ENCODE measurements around the gene KLC1.

The KLC1 gene

DNA sequence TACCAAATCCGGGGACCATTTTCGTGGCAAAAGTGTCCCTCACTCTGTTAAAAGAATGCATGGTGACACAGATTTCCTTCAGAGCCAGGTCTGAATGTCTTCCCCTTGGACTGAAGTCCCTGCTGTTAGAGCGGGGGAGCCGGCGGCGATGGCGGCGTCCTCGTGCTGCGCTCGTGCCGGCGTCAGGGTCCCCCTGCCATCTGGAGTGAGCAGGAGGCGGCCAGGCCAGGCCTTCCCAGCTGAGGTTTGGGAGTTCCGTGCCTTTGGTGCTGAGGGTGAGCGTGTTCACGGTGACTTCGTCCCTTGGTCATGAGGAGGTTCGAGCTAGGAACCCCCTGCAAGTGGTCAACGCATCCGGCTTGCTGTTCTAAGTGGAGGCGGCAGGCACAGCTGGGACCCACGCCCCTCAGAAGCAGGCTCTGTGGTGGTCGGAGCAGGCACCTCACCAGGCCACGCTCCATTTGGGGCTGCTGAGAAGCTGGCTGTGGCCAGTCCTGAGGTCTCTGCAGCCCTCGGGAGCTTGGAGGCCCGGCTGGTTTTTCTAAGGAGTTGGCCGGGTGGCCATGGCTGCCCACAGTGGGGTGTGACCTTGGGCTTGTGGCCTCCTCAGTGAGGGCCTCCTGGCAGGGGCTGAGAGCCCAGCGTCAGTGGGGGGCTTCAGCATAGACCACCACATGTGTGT, 96.1 kb downstream of the KLC1 start:
- no peak for DNase-seq

DNA sequence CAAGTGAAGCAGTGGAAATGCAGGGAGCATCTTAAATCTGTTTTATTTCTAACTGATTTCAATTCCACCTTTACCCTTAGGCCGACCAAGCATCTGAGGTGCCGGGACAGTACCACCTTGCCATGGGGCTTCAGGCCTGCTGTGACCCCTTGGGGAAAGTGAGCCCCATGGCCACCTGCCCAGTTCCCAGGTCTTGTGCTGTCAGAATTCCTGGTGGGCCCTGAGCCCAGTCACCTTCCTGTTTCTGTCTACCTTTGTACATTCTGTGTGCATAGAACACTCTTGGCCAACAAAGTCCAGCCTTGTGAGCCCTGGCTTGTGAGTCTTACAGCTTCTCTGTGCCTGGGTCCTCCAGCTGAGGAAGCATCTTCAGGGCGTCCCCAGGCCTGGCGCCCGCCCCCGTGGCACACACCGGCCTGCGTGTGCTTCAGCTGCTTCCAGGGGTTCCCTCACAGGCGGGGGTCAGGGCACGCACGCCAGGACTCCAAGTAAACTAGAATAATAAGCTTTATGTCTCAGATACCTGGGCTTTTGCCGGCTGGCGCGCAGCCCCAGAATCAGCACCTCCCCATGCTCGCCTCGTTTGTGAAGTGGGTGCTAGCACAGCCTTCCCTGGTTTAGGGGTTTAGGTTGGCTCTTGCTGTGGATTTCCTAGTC, 96.9 kb downstream of the KLC1 start:
- DNase-seq = no peak

DNA sequence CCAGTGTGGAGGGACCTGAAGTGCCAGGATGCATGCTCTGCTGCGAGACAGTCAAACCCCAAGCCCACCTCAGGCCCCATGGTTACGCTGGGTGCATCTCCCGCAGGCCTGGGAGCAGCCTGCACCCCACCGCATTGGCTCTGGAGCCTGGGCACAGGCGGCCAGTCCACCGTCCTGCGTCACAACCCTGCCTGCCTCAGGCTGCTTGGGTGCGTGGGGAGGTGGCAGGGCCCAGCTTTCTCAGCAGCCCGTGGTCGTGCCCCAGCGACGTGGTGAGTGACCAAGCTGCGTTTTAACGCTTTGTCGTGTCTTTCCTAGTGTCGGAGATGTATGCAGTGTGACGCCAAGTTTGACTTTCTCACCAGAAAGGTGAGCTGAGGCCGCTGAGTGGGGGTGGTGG, 97.5 kb downstream of the KLC1 start:
- no peak for DNase-seq

DNA sequence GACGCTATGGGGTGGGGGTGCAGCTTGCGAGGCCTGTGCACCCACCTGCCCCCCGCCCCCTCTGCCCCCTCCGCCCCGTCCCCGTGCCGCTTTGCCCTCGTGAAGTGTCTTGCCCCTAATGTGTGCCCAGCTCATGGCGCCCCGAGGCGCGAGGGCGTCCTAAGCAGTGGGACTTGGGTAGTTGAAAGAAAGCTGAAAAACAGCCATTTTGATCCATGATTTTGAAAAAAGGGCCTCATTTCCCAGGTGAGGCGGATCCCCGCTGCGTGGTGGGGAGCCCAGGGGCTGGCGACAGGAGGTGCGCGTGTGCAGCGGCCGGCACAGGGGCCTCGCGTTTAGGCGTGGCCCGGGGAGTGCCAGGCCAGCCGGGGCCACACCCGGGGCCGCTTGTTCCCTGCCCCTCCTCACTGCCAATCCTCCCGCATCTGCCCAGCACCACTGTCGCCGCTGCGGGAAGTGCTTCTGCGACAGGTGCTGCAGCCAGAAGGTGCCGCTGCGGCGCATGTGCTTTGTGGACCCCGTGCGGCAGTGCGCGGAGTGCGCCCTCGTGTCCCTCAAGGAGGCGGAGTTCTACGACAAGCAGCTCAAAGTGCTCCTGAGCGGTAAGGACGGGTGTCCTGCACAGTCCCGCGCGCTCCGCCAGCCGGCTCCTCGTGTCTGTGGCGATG, 98.4 kb downstream of the KLC1 start:
- DNase-seq = no peak

DNA sequence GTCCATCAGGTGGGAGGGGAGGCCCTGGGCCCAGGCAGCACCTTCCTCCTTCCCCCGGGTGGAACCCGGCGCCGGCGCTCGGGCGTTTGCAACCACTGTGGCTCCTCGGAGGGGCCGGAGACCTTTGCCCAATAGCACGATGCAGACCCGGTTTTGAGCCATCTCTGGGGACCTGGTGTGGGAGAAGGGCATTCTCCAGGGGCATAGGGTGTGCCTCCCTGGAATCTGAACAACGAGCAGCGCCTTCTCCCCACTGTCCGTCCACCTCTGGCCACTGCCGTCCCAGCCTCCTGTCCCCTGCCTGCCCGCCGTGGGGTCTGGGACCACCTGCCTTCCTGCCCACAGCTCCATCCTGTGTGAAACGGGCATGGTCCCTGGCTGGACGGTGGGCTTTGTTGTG, 99.1 kb downstream of the KLC1 start:
- no peak for DNase-seq

DNA sequence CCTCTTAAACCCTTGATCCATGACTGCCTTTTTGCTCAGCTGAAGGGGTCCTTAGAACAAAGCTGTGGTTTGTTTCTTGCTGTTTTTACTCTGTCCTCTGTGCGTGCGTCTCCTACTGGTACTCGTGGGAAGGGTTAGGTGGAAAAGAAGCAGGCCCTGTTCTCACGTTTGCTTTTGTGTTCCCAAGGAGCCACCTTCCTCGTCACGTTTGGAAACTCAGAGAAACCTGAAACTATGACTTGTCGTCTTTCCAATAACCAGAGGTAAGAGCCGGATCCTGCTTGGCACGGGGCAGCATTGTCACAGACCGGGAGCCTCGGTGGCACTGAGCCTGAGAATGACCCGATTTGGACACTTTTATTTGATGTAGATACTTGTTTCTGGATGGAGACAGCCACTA, 99.7 kb downstream of the KLC1 start:
- DNase-seq = no peak

DNA sequence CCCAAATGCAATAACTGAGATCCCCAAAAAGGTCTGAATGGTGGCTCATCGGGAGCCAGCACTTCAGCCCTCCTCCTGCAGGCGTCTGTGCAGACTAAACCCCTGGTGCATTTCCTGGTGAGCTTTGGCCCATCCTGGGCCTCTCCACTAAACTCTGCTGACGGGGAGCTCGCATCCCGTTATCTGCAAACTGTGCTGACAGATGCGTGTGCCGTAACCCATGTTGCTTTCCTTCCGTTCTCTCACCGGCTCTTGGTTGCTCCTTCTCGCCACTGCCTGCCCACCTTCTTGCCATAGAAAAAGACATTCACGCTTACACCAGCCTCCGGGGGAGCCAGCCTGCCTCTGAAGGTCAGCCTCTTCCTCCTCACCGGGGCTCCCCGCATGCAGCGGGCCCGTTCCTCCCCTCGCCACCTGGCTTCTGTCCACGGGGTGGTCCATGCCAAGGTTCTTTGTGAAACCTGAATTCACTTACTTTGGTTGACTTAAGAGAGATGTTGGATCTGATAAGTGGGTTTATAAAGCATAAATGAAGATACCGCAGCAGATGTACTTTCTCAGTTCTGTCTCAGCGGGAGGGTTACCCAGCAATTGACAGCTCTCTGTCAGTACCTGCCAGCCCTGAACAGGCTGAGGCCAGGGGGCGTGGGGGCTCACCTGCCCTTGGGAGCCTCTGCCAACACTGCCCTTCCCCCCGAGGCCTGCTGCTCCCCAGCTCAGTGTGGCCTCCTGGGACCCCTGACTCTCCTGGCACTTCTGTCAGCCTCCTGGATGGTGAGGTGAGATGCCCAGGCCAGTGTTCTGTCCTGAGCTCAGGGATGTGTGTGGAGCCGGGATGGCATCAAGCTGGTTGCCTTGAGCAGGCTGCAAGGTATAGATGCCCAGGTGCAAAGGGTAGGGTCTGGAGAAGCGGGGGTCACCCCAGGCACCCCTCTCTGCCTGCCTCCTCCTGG, 100.8 kb downstream of the KLC1 start:
- DNase-seq = no peak

DNA sequence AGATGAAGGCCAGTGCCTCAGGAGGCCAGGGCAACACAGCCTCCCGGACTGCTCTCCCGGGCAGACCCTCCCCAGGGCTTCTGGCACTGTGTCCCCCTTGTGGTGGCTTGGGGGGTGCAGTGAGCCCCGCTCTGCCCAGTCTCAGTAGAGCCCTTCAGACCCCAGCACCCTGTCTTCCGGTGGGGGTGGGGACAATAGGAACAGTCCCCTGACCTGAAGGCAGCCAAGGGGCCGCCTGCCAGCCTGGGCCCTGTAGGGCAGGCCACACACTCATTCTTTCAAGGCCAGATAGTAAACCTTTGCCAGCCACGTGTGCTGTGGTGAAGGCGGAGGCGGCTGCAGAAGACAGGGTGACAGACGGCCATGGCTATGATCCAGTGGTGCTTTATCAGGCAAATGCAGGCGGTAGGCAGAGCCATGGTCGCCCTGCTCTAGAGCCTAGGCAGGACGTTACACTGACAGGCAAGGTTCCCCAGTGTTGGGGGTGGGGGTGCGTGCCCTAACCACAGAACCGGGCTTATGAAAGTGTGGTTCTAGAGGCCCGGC, 101.6 kb downstream of the KLC1 start:
- no peak for DNase-seq

DNA sequence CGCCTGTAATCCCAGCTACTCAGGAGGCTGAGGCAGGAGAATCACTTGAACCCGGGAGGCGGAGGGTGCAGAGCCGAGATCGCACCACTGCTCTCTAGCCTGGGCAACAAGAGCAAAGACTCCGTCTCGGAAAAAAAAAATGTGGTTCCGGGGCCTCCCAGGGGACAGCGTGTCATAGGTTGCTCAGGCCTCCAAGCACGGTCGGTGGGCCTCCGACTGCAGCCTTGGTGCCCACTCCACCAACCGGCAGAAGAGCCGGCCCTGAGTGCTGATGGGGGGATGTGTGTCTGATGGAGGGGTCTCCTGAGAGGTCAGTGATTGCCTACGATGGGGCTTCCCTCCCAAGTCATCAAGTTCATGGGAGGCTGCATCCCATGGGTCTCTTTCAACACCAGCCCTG, 102.5 kb downstream of the KLC1 start:
- no peak for DNase-seq

DNA sequence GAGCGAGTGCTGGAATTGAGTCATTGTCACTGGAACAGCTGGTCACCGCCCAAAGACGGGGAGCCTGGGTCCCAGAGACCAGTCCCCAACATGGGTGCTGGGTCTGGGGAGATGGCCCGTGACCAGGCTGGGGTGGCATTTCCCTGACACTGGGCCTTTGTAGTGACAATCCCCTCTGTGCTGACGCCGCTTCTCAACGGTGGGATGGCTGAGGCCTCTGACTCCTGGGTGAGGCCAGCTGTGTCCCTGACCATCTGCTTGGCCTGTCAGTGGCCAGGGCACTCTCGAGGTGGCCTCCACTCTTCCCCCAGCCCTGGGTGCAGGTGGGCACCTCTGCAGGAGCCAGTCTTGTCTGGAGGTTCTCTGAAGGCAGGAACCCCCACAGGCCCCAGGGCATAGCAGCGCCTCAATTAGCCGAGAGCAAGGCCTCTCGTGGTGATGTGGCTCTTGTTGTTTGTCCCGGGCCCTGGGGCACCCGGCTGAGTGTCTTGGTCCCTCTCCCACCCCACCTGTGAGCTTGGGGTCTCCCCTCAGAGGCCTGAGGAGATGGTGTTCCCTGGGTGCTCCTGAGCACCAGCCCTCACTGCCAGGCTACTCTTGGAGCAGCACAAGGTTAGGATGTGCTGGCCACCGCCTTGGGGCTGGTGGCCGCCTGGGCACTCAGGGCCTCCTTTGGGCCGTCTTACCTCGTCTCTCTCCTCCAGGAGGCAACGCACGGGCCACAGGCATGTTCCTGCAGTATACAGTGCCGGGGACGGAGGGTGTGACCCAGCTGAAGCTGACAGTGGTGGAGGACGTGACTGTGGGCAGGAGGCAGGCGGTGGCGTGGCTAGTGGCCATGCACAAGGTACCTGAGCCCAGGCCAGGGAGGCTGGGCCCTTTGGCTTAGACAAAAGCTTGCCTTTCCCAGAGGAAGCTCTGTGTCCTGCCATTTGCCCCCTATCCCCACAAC, 103.2 kb downstream of the KLC1 start:
- DNase-seq = no peak

DNA sequence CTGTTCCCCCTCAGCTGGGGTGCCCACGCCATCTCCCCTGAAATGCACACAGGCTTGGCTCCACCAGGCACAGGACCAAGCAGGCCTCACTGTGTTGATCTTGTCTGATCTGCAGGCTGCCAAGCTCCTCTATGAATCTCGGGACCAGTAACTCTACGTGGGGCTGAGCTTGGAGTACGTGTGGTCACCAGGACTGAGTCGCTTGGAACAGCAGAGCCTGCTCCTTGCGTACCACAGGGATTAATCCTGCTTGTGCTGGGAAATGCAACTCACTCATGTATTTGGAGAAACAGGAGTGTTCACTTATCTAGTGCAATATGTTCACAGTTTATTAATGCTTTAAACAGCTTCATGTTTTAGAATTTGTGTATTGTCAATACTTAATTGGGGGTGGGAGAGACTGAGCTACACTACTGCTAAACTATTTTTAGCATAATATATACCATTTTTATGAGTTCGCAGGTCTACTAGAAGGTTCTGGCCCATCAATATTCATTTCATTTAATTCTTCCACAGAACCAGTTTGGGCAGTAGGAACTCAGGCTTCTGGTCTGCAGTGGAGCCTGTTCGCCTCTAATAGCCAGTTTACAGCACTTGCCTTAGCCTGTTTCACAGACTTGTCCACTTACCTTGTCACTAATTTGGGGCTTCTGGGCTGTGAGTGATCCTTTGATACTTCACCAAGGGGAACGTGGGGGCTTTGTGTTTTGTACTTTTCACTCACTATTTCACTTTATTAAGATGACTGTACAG, 104.0 kb downstream of the KLC1 start:
- DNase-seq = no peak

DNA sequence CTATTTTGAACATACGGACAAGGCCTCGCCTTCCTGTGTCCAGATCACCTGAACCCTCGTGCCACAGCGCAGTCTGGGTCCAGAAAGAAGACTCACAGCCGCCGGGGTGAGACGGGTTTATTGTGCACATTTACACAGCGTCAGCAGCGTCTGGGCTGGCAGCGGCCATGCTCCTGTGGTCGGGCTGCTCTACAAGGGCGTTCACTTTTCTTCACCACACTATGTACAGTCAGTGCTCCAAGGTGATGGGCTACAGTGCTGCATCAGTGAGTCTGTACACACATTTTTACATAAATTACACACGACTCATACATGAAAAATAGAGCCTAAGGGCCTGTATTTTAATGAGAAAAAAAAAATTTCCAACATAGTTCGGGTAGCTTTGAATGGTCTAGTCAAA, 104.6 kb downstream of the KLC1 start:
- no peak for DNase-seq

DNA sequence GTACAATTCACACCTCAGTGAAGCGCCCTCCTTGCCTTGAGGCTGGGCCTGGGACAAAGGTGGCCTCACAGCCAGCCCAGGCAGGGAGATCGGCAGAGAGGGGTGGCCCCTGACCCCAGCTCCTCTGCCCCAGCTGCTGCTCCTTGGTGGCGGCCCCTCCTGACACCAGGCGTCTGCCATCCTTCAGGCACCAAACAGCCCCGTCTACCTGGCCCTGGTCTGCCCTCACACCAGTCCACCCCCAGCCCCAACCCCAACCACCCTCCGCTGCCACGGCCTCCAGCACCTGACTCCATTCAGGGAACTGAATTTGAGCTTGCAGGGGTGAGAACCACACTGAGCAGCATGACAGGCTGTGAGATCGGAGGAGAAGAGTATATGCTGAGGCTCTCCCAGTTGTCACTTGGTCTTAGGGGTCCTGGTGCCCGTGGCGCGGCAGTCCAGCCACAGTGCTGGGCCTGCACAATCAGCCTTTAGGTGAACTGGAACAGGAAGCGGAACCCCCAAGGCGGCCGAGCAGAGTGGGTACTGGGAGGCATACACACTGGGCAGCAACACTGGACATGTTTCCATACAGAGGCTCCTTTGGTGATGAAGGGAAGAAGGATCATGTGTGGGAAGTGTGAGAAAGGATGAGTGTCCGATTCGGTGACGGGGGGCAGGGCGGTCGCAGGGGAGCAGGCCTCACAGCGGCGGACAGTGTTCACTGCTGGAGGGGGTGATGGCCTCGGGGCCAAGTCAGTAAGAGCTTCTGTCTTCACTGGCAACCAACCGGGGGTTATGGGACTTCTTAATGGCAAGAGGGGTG, 105.3 kb downstream of the KLC1 start:
- no peak for DNase-seq

DNA sequence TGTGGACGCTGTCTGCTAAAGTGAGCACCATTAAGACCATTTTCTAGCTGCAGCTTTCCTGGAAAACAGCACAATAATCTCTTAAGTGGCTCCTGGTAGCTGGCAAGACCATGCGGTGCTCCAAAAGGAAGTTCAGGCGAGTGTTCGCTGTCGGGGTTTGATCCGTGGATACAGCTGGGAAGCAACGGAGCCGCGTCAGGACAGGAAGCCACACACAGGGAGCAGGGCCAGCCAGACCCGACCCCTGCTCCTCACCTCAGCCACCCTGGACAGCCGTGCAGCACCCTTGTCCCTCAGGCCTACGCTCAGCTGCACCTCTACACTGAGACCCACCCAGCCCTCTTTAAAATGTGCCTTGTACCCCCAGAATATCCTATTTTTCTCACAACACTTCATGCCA, 106.0 kb downstream of the KLC1 start:
- DNase-seq = no peak

DNA sequence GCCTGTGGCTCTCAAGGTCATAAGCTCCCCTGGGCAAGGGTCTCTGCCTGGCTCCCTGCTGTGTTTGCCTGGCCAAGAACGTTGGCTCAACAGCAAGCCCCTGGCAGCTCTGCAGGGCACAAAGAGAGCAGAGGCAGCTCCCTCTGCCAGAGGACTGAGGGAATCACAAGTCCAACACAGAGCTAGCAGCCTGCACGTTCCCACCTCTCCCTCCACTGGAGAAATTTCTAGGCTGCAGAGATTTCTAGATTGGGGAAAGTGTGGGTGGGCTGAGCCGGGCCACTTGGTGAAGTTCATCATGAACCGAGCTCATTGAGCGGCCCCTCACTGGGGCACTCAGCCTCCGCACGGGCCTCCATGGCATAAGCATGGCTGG, 106.4 kb downstream of the KLC1 start:
- no peak for DNase-seq

DNA sequence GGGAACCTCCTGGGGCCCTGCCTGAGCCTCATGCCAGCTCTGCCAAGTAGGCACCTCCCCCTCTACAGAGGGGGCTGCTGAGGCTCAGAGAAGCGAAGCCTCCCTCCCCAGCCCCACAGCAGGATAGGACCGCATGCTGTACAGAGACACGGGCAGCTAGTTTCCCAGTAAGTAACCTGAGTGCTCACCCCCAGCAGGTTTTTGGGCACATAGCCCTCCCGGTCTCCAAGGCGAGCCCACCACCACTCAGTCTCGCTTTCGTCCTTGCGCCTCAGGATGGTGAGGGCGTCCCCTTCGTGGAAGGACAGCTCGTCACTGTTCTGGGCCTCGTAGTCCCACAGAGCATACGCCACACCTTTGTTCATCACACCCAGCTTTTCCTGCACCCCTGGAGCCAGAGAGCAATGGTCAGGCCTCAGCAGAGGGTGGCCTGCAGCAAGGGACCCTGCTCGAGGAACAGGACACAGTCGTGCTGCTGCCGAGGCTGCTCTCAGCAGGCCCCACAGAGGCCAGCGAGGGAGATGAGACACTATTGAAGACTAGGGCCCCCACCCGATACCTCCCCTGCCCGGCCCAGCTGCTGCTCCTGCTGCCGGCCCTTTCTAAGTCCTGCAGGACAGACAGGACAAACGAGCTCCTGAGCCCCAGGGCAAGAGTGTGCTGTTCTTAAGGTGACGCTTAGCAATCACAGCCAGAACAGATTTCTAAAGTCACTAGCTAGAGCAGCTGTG, 107.0 kb downstream of the KLC1 start:
- DNase-seq = no peak

DNA sequence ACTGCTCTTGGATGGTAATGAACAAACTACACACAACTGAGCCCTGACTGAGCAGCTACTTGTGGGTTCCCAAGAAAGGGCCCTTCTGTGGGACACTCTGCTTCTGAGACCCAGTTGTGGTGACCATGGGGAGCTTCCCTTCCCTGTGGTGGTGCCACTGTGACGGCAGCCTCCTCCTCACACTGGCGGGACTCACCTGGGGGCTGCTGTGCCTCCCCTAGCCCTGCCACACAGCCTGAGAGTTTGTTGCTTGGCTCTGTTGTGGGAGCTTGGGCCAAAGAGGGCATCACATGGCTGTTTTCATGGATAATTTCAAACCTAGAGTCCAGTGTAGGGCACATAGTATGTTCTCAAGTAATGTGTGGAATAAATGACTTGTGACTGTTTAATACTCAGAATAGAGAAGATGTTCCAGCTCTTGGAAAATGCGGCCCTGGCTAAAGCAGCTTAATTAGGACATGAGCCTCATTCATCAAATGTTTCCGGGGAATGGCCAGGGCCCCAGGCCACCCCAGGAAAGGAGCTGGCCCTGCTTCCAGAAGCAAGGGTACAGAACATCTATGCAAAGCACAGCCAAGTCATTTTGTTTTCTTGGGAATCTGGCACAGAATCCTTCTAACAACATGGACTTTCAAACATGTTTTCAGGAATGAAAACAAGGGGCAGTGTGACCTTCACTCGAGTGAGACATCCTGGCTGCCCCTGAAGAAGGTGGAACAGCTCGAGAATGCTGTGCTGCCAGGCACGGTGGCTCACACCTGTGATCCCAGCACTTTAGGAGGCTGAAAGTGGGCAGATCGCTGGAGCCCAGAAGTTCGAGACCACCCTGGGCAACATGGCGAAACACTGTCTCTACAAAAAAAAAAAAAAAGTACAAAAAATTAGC, 107.8 kb downstream of the KLC1 start:
- DNase-seq = no peak

DNA sequence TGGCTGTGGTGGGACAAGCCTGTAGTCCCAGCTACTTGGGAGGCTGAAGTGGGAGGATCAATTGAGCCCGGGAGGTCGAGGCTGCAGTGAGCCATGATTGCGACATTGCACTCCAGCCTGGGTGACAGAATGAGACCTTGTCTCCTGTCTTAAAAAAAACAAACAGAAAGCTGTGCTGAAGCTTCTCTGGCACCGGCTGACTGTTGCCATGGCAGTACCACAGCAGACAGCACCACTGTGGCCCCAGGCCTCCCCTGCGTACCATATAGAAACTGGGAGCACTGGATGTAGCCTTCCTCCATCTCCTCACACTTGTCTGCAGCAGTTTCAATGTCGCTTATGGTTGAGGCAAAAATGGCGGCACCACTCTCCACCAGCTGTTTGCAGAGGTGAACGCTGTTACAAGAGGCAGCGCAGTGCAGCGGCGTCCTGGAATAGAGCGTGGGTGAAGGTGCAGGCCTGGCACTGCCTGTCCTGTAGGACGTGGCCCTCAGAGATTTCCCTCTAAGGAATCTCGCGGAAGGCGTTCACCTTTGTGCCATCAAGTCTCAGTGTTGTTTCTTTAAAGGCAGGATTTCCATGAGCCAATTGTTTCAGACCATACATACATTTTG, 108.5 kb downstream of the KLC1 start:
- no peak for DNase-seq
